Activated T-helper 1 cell treated with Interleukin-2 at 50 U/mL for 16 hours (primary cell): ENCODE data around the gene GDI2.
A peak's percentile ranks its signal among the peaks of the same experiment; 100 is the strongest.
"Not testable (repeated sequence)": the region's sequence is repeated elsewhere in the genome, so short reads cannot be mapped to it uniquely, and the experiment has no call there.

Experiments
- DNase-seq: peaks from one replicate; pipeline ENCODE4 v3.0.0-alpha.2; 2020; ENCODE audit warnings: low read depth

Gene GDI2

DNA sequence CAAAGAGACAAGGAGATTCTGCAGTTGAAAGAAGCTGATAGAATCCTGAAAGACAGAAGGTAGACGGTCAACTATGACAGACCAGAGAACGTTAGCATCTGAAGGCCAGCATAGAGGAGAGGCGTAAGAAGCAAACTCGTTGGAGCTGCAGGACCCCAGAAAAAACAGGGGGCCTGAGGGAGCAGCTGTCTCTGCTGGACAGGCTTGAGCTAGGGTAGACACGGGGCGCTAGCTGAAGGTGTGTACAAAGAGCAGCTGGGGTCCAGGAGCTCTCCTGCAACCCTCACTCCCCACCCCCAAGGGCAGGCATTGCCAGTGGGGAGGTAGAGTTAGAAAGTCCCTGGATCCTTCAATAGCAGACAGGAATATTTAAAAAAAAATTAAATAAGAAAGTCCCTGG, 14.6 kb upstream of the GDI2 start:
- DNase-seq, result no peak

DNA sequence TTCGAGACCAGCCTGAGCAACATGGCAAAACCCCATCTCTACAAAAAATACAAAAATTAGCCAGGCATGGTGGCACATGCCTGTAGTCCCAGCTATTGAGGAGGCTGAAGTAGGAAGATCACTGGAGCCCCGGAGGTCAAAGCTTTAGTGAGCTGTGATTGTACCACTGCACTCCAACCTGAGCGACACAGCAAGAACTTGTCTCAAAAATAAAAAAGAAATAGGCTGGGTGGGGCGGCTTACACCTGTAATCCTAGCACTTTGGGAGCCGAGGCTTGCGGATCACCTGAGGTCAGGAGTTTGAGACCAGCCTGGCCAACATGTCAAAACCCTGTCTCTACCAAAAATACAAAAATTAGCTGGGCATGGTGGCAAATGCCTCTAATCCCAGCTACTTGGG, 13.3 kb upstream of the GDI2 start:
- not testable (repeated sequence) for DNase-seq

DNA sequence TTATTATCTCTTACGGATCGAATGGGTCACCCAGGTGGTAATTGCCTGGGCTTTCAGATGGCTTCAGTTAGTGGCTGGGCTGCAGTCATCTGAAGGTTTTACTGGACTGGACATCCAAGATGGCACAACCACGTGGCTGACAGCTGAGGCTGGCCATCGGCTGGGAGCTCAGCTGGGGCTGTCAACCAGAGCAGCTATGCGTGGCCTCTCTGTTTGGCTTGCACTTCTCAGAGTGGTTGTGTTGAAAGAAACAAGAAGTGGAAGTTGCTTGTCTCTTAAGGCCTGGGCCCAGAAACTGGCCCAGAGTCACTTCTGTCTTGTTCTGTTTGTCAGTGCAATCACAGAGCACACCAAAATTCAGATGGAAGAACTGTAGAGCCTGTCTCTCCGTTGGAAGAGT, 5.7 kb upstream of the GDI2 start:
- DNase-seq, result no peak

DNA sequence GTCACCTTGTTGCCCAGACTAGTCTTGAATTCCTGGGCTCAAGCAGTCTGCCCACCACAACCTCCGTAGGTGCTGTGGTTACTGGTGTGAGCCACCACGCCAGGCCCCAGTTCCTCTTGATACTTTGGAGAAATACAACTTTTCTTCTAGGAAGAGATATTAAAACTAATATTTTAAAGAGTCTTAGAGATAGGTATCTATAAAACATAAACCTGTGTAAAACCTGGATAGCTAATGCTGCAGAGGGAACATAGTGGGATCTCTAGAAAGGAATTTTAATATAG, 4.8 kb upstream of the GDI2 start:
- DNase-seq, result no peak

DNA sequence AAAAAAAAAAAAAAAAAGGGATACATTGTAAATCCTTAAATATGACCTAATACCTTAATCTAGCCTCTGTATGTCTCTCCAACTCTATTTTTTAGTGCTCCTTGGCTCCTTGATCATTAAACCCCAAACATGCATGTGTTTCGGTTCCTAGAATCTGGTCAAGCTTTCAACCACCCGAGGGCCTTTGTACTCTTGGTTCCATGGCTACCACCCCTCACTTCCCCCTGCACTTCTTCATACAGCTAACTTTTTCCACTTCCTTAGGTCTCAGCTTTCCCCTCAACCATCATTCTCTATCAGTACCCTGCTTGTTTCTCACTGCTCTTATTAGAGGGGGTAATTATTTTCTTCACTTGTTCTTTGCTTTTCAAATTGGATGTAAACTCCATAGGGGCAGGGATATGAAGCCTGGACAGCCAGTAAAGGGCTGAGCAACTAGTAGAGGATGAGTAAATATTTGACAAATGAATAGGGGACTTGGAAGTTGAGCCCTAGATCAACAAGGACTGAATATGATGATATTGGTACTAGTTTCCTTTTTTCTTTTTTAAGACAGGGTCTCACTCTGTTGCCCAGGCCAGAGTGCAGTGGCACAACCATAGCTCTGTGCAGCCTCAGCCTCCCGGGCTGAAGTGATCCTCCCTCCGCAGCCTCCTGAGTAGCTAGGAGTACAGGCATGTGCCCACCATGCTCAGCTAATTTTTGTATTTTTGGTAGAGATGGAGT, 4.3 kb upstream of the GDI2 start:
- DNase-seq, result no peak

DNA sequence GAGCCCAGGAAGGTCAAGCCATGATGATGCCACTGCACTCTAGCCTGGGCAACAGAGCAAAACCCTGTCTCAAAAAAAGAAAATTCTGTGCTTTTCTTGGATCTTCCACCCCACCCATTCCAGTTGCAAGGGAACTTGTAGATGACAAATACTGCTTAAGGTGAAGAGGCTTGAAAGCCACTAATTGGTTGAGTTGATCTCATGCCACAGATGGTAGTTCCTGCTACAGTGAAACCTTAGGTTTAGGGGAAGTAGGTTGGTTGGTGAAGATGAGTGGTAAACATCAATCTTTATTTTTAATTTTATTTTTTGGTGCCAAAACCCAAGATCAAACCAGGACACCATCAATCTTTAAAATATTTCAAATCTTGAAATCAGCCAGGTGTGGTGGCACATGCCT, 2.9 kb upstream of the GDI2 start:
- no peak for DNase-seq

DNA sequence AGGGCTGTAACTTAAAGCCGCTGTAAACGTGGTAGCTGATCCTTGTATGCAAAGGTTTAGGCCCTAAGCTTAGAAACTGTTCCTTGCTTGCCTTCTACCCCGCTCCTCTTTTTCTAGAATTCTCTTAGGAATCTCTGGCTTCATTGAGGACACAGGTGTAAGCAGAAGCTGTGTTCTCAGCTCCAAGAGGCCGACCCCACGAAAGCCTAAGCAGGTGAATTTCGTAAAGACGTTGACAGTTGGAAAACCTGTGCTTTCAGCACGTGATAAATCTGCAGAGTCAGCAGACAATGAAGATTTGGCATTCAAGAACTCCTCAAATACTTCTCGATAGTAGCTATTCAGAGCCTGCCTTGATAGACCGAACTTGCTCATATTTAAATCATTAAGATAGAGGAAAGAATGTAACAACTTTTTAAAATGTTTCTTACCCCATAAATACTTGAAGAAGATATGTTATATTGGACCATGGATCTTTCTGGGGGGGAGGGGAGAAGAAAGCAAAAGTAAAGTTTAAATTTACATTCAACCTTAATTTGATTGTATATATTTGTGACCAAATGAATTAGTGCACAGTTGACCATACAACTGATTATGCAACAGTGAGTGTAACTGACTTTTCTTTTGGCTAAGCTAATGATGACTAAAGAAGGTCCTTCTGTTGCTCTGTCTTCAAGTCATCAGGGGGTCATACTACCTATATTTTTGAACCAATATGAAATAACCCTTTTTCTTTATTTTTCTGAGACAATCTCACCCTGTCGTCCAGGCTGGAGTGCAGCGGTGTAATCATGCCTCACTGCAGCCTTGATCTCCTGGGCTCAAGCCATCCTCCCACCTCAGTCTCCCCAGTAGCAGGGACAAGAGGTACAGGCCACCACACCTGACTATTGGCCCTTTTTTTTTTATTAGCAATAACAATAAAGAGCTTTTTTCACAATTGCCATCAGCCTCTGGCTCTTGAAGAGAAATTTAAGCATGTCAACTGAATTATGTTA, 1.2 kb upstream of the GDI2 start:
- DNase-seq, result no peak

DNA sequence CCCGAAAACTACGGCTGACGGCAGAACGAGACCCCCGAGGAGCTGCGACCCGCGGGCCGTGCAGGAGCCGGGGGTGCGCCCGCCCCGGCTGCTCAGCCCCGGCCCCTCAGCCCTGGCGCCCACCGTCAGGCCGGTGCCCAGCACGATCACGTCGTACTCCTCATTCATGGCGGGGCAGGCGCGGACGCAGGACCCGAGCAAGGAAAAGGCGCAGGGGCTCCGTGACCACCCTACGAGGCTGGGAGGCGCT, 218 bp downstream of the GDI2 start:
- no peak for DNase-seq

DNA sequence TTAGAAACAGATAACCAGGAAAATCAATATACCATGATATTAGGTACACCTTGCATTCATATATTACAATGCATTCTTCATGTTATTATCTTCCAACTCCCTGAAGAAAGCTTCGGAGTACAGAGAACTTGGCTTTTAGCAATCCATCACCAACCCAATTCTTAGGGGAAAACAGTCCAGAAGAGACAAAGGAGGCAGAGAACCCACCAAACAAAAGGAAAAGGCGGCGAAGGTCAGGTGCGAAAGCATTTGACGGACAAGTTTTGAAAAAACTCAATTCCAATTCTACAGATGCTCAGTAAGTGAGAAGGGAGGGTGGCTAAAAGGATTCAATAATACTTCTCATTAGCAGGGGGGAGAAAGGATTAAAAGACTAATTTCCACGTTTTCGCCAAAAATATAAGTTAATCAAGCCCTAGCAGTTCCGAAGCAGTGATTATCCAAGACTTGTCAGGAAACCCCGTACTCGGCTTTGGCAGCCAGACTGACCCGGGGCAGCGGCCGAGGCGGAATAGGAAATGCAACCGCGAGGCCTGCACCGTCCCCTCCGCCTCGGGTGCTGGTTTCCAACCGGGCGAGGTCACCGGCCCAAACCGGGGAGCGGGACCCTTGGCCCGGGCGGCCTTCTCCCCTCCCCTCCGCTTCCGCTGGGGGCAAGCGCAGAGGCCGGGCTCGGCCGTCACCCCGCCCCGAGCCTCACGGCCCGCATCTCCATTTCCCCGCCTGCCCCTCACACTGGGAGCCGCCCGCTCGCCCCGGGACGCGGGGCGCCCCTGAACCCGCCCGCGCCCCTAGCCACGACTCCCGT, 747 bp downstream of the GDI2 start:
- peak; percentile 27 for DNase-seq

DNA sequence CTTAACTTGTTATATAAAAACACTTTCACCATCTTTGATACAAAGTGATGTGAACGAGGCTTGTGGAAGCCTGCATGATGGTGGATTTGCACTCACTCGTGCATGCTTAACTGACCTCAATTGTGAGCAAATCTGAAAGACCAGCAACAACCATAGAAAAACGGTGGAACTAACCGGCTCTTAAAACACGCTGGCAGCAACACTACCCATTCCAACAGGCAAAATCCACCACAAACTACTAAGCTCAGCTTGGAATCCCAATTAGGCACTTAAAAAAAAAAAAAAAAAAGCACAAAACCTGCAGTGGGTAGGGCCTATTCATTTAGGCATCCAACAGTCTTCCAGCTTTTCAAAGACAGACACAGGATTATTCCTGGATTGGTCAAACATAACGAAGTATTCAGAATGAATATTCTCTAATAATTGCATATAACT, 1.8 kb downstream of the GDI2 start:
- no peak for DNase-seq

DNA sequence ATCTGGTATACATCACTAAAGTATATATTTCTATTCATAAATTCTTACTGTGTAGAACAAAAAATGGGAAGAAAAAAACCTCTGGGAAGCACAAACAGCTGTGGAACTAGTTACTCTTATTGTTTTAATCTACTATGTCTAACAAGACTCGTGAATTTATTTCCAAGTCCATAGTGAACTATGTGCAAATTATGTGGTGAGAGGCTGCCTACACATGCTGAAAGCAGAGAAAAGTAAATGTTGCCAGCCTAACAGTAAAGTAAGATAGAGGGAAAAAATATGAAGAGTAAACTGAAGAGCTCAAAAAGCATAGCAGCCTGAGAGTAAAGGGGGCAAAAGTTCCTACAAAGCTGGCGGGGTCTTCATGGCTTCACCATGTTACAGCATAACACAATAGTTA, 3.0 kb downstream of the GDI2 start:
- no peak for DNase-seq

DNA sequence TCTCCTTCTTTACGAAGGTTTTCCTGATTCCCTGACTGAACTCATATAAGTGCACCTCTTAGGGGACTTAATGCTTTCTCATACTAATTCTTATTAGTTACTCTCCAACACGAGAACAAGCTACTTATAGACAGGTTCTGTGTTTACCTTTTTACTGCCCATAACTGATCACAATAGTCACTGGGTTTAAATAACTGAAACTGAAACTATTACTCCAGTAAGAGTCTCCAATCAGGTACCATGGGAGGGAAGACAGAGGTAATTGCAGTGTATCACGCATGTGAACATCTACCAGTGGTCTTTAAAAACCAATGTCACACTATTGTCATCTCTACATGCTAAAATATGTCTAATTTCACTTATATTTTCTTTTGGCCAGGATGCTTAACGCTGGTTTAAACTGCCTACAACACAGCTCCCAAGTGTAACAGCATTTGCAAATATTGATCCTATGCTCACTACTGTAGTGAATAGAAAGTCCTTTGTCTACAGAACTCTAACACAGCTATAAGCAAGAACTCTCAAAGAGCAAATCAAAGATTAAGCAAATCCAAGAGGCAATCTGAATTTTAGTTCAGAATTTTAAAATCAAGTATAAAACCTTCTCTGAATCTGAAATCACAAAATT, 3.6 kb downstream of the GDI2 start:
- DNase-seq, result no peak

DNA sequence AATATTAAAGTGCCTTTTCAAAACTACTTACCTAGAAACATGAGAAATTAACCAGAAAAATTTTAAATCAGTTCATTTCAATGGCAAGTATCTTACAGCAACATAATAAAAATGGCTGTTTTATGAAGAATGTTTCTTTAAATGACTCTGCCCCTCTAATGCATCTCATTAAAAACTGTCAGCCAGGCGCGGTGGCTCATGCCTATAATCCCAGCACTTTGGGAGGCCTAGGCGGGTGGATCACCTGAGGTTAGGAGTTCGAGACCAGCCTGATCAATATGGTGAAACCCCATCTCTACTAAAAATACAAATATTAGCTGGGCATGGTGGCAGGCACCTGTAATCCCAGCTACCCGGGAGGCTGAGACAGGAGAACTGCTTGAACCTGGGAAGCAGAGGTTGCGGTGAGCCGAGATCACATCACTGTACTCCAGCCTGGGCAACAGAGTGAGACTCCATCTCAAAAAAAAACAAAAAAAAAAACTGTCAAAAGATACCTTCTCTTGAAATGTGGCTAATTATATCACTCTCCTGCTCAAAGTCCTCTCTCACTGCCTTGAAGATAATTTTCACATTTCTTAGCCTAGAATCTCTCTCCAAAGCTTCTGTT, 4.3 kb downstream of the GDI2 start:
- not testable (repeated sequence) for DNase-seq

DNA sequence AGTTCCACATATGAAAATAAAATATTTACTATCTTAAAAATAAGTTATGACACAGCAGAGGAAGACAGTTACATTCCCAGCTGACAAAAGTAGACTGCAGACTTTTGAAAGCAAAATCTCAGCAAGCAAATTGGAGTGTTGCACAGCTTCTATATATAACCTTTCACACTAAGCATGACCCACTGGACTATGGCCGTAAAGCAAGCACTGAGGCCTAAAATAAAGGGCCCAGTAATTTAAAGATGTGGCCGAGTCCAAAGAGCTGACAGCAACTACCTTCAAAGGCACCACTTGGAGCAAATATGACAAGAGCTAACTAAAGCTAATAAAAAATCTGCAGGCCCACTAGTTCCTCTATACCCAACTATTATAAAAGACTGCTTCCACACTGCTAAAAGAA, 6.5 kb downstream of the GDI2 start:
- no peak for DNase-seq

DNA sequence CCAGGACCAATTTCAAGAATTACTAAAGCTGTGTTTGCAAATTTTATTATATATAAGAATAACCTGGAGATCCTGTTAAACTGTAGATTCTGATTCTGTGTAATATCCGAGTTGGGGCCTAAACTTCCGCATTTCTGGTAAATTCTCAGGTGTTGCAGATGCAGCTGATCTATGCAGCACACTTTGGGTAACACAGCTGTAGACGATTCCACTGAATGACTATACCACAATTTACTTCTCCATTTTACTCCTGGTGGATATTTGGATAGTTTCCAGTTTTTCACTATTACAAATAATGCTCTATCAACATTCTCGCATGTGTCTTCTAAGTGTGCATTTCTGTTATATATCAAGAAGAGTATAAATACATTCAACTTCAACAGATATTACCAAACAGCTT, 7.5 kb downstream of the GDI2 start:
- DNase-seq, result no peak

DNA sequence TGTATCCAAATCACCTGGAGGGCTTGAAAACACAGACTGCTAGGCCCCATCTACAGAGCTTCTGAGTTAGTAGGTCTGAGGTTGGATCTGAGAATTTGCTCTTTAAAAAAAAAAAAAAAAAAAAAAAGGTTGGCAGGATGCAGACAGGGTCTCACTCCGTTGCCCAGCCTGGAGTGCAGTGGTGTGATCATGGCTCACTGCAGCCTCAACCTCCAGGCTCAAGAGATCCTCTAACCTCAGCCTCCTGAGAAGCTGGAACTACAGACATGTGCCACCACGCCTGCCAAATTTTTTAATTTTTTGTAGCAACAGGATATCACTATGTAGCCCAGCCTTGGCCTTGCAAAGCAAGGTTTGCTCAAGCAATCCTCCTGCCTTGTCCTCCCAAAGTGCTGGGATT, 8.0 kb downstream of the GDI2 start:
- DNase-seq, result no peak

DNA sequence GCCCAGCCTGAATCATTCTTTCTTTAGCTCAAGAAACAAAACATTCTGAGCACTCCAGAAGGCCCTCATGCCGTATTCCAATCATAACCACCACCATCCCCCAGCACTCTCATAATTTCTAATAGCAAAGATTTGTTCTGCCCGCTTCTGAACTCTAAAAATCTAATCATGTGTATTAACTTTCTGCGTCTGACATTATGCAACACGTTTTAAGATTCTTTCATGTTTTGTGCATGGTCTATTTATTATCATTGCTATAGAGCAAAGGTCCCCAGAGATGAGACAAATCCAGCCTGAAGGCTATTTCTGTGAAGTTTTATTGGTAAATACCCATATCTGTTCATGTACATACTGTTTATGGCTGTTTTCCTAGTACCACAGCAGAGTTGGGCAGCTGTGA, 8.8 kb downstream of the GDI2 start:
- DNase-seq, result no peak

DNA sequence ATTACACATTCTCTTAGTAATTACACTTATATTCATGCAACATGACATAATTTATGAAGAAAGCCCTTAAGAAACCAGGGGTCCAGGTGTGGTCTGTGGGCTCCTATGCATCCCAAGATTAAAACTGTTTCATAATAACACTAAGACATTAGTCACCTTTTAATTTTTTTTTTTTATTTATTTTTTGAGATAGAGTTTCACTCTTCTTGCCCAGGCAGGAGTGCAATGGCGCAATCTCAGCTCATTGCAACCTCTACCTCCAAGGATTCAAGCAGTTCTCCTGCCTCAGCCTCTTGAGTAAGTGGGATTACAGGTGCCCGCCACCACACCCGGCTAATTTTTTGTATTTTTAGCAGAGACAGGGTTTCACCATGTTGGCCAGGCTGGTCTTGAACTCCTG, 12.5 kb downstream of the GDI2 start:
- DNase-seq, result no peak

DNA sequence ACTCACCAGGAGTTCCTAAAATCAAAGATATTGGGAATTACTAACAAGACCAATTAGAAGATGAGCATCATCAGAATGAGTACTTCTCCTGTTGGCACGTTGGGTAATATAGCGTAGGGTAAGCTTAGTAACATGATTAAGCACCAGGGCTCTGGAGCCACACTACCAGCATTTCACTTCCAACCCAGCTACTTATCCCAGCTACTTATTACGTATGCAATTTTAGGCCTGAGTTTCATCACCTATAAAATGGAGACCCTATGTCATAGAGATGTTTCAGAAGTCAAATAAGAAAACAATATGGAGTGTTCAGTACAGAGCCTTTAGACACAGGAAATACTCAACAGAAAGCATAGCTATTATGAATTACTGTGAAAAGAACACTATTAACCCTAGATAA, 19.0 kb downstream of the GDI2 start:
- no peak for DNase-seq

DNA sequence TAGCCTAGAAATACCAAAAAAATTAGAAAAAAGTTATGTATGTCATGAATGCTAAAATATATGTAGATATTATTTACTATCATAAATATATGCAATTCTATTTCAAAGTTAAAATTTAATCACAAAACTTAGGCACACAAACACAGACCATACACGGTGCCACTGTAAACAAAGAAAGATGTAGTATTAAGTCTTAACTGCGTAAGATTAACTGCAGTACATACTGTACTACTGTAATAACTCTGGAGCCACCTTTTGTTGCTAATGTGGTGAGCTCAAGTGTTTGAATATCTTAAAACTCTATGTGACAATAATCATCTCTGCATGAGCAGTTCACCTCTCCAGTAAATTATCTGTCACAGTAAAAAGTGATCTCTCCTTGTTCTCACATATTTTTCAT, 23.6 kb downstream of the GDI2 start:
- no peak for DNase-seq

DNA sequence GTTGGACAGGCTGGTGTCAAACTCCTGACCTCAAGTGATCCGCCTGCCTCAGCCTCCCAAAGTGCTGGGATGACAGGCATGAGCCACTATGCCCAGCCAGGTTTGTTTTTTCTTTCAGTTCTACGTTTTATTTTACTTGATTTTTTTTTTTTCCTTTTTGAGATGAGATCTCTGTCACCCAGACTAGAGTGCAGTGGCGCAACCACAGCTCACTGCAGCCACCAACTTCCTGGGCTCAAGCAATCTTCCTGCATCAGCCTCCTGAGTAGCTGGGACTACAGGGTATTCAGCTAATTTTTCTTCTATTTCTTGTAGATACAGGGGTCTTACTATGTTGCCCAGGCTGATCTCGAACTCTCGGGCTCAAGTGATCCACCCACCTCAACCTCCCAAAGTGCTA, 24.3 kb downstream of the GDI2 start:
- DNase-seq, result no peak

DNA sequence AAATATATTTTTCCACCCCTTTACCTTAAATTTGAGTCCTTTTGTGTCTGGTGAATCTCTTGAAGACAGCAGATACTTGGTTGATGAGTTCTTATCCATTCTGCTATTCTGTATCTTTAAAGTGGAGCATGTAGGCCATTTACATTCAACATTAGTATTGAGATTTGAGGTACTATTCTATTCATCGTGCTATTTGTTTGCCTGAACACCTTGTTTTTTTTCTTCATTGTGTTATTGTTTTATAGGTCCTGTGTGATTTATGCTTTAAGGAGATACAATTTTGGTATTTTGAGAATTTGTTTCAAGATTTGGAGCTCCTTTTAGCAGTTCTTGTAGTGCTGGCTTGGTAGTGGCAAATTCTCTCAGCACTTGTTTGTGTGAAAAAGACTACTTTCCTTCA, 29.9 kb downstream of the GDI2 start:
- no peak for DNase-seq
